Mucosa of stomach (tissue), 1 donor: ENCODE results near the gene TMEM52.

Experiments used
- H3K27me3 ChIP-seq: one replicate; pipeline ENCODE4 v1.7.0; 2013; ENCODE audit warnings: mild to moderate bottlenecking, low read length; ENCODE audit not compliant: control insufficient read depth, insufficient read depth
- H3K36me3 ChIP-seq: one replicate; pipeline ENCODE4 v1.7.0; 2013; ENCODE audit warnings: low read length; ENCODE audit not compliant: control insufficient read depth, insufficient read depth
- H3K4me1 ChIP-seq: one replicate; pipeline ENCODE4 v1.7.0; 2013; ENCODE audit warnings: mild to moderate bottlenecking, low read length; ENCODE audit not compliant: control insufficient read depth, insufficient read depth
- H3K4me3 ChIP-seq: one replicate; pipeline ENCODE4 v1.7.0; 2013; ENCODE audit warnings: low read length
- H3K9ac ChIP-seq: one replicate; pipeline ENCODE4 v1.7.0; 2013; ENCODE audit warnings: mild to moderate bottlenecking, low read length, moderate library complexity
- H3K9me3 ChIP-seq: one replicate; pipeline ENCODE4 v1.7.0; 2013; ENCODE audit warnings: mild to moderate bottlenecking, low read length, moderate library complexity; ENCODE audit not compliant: control insufficient read depth
- donor health status: Pancreatic carcinoma.

Gene TMEM52

GRCh38 chr1:1915911-1916840 is 2.9 kb downstream of the TMEM52 start:
- H3K27me3 ChIP-seq: peaks cover 8% of the 10 kb centered on the region
- H3K36me3 ChIP-seq: no peaks in the 10 kb centered on the region
- H3K4me1 ChIP-seq: peaks cover 32% of the 10 kb centered on the region
- peak overlapping the region; percentile 8 for H3K9ac ChIP-seq
- no peak overlapping the region for H3K4me3 ChIP-seq
- H3K9me3 ChIP-seq: no peaks in the 10 kb centered on the region

GRCh38 chr1:1914971-1915692 is 3.9 kb downstream of the TMEM52 start, which contains the start of gene CALML6:
Gene CALML6 (plus strand): TSS chr1:1915260. CDS start chr1:1915281, 21 bp downstream.
- H3K9ac ChIP-seq: peak within 1 kb of the TSS; percentile 8
- H3K4me1 ChIP-seq: peaks cover 28% of the 10 kb centered on the region
- no peaks in the 10 kb centered on the region for H3K9me3 ChIP-seq
- H3K4me3 ChIP-seq: no peak within 1 kb of the TSS
- no peaks in the 10 kb centered on the region for H3K36me3 ChIP-seq
- peaks cover 8% of the 10 kb centered on the region for H3K27me3 ChIP-seq

GRCh38 chr1:1914101-1914970 is 4.7 kb downstream of the TMEM52 start:
- Histone ChIP-seq H3K4me3 (no peak overlapping the region), H3K4me1 (peaks cover 25% of the 10 kb centered on the region), H3K9ac (no peak overlapping the region), H3K36me3 (no peaks in the 10 kb centered on the region), H3K27me3 (peaks cover 8% of the 10 kb centered on the region), H3K9me3 (no peaks in the 10 kb centered on the region)

GRCh38 chr1:1911350-1912041 is 7.6 kb downstream of the TMEM52 start:
- Histone ChIP-seq H3K4me1 (peaks cover 29% of the 10 kb centered on the region), H3K9me3 (no peaks in the 10 kb centered on the region), H3K4me3 (no peak overlapping the region), H3K27me3 (peaks cover 3% of the 10 kb centered on the region), H3K9ac (no peak overlapping the region), H3K36me3 (no peaks in the 10 kb centered on the region)

- Histone ChIP-seq H3K4me1 (peaks cover 23% of the 10 kb centered on the region), H3K9ac (no peak overlapping the region), H3K36me3 (no peaks in the 10 kb centered on the region), H3K9me3 (no peaks in the 10 kb centered on the region), H3K4me3 (no peak overlapping the region), H3K27me3 (no peaks in the 10 kb centered on the region)
These were observed 8.3 kb downstream of the TMEM52 start for GRCh38 chr1:1910651-1911331.

GRCh38 chr1:1910033-1910465 is 9.0 kb downstream of the TMEM52 start:
- no peak overlapping the region for H3K4me3 ChIP-seq
- no peak overlapping the region for H3K9ac ChIP-seq

GRCh38 chr1:1908506-1908791 is 10.6 kb downstream of the TMEM52 start:
- Histone ChIP-seq H3K9me3 (no peaks in the 10 kb centered on the region), H3K36me3 (no peaks in the 10 kb centered on the region), H3K27me3 (no peaks in the 10 kb centered on the region), H3K4me1 (peaks cover 19% of the 10 kb centered on the region), H3K9ac (peak overlapping the region; percentile 86), H3K4me3 (peak overlapping the region; percentile 50)

More at GRCh38 chr1:1910033-1910465, 9.0 kb downstream of the TMEM52 start:
- no peaks in the 10 kb centered on the region for H3K9me3 ChIP-seq
- H3K27me3 ChIP-seq: no peaks in the 10 kb centered on the region
- peaks cover 19% of the 10 kb centered on the region for H3K4me1 ChIP-seq
- no peaks in the 10 kb centered on the region for H3K36me3 ChIP-seq

GRCh38 chr1:1907098-1907736 is 11.9 kb downstream of the TMEM52 start:
- no peak overlapping the region for H3K4me3 ChIP-seq
- H3K4me1 ChIP-seq: peaks cover 19% of the 10 kb centered on the region
- no peaks in the 10 kb centered on the region for H3K27me3 ChIP-seq
- H3K9me3 ChIP-seq: no peaks in the 10 kb centered on the region
- H3K36me3 ChIP-seq: no peaks in the 10 kb centered on the region
- no peak overlapping the region for H3K9ac ChIP-seq

- H3K4me3 ChIP-seq: no peak overlapping the region
- no peaks in the 10 kb centered on the region for H3K36me3 ChIP-seq
- H3K9ac ChIP-seq: no peak overlapping the region
- no peaks in the 10 kb centered on the region for H3K9me3 ChIP-seq
- no peaks in the 10 kb centered on the region for H3K27me3 ChIP-seq
- H3K4me1 ChIP-seq: peaks cover 19% of the 10 kb centered on the region
These were observed 12.6 kb downstream of the TMEM52 start for GRCh38 chr1:1906185-1907097.

- Histone ChIP-seq H3K36me3 (no peaks in the 10 kb centered on the region), H3K9ac (no peak overlapping the region), H3K9me3 (no peaks in the 10 kb centered on the region), H3K27me3 (no peaks in the 10 kb centered on the region), H3K4me1 (peaks cover 11% of the 10 kb centered on the region), H3K4me3 (no peak overlapping the region)
These were observed 15.9 kb downstream of the TMEM52 start for GRCh38 chr1:1903224-1903623.
